IMR-90 (cell line): ENCODE data around the gene PDE4DIP.
"Not testable (repeated sequence)": the region's sequence is repeated elsewhere in the genome, so short reads cannot be mapped to it uniquely, and the experiment has no call there.

Experiments
- BHLHE40 ChIP-seq: fragments of 150-350 bp; IDR thresholded peaks from 2 replicates; pipeline ENCODE4 v1.6.1; 2016; ENCODE audit warnings: mild to moderate bottlenecking, low read depth, low read length
- CEBPB ChIP-seq: IDR thresholded peaks from 2 replicates; pipeline ENCODE4 v1.6.1; 2012; ENCODE audit warnings: low read depth, low read length, improper control_type of control experiment
- CTCF ChIP-seq: conservative IDR thresholded peaks from 2 replicates; pipeline ENCODE4 v1.5.1; 2012; ENCODE audit warnings: mild to moderate bottlenecking, low read depth, low read length, improper control_type of control experiment
- MAZ ChIP-seq: IDR thresholded peaks from 2 replicates; pipeline ENCODE4 v1.6.1; 2012; ENCODE audit warnings: low read depth, mild to moderate bottlenecking, low read length, improper control_type of control experiment, moderate library complexity, borderline replicate concordance
- RCOR1 ChIP-seq: IDR thresholded peaks from 2 replicates; pipeline ENCODE4 v1.6.1; 2012; ENCODE audit warnings: mild to moderate bottlenecking, low read length, improper control_type of control experiment; ENCODE audit not compliant: insufficient replicate concordance
- TF ChIP-seq, protein P1 (sequence below): fragments of 150-350 bp; IDR thresholded peaks from 2 replicates; pipeline ENCODE4 v1.6.1; 2017; ENCODE audit warnings: mild to moderate bottlenecking, antibody characterized with exemption, low read length, low read depth

DNA sequence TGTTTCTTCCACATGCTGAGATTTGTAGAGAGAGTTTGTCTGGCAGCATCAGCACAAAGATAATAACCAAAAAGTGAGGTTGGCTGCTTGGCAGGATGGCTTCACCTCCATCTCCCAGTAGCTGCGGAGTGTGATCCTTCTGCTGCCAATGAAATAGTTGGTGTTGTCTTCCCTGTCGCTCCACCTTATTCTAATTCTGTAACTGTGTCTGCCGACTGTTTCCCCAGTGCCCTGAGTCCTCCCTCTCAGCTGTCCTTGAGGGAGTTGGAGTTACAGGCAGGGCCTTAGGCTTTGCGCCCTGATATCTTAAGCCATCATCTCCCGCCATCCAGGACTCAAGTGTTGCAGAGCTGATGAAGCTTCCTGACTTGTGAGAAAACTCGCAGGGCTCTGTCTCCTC, 153.2 kb downstream of the PDE4DIP start:
- TF ChIP-seq CTCF, BHLHE40, CEBPB, RCOR1, MAZ: not testable (repeated sequence)
- TF ChIP-seq, protein P1, sequence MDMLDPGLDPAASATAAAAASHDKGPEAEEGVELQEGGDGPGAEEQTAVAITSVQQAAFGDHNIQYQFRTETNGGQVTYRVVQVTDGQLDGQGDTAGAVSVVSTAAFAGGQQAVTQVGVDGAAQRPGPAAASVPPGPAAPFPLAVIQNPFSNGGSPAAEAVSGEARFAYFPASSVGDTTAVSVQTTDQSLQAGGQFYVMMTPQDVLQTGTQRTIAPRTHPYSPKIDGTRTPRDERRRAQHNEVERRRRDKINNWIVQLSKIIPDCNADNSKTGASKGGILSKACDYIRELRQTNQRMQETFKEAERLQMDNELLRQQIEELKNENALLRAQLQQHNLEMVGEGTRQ = not testable (repeated sequence)
